ENCODE data around the gene AUTS2.

AUTS2 gene

GRCh38 chr7:70703785-70704184 lies 1105.5 kb downstream of the AUTS2 start:
- Histone ChIP-seq H3K9me3 (ENCODE audit: control insufficient read depth in 5 of 5, low read length in 5 of 5) (no peaks in the 10 kb centered on the region), H3K4me3 (ENCODE audit: low read depth in 1 of 5, low read length in 5 of 5) (no peak overlapping the region), H3K27ac (ENCODE audit: low read depth, low read length) (no peak overlapping the region), H3K27me3 (ENCODE audit: control insufficient read depth in 5 of 5, insufficient read depth in 4 of 5, low read length in 5 of 5) (no peaks in the 10 kb centered on the region), H3K9ac (ENCODE audit: low read length in 5 of 5) (no peak overlapping the region), H3K36me3 (ENCODE audit: control insufficient read depth in 5 of 5, insufficient read depth in 5 of 5, low read length in 5 of 5) (peaks cover 0 to 3% (median 0%) of the 10 kb centered on the region in 5 donors), H3K4me1 (ENCODE audit: control insufficient read depth in 5 of 5, insufficient read depth in 5 of 5, low read length in 5 of 5) (peaks cover 0 to 28% (median 11%) of the 10 kb centered on the region in 5 donors)

GRCh38 chr7:70704831-70705346 lies 1106.6 kb downstream of the AUTS2 start:
- H3K9me3 ChIP-seq (ENCODE audit: control insufficient read depth in 5 of 5, low read length in 5 of 5) = no peaks in the 10 kb centered on the region
- H3K4me1 ChIP-seq (ENCODE audit: control insufficient read depth in 5 of 5, insufficient read depth in 5 of 5, low read length in 5 of 5) = peaks cover 0 to 21% (median 6%) of the 10 kb centered on the region in 5 donors
- H3K27me3 ChIP-seq (ENCODE audit: control insufficient read depth in 5 of 5, insufficient read depth in 4 of 5, low read length in 5 of 5) = no peaks in the 10 kb centered on the region
- H3K9ac ChIP-seq (ENCODE audit: low read length in 5 of 5) = no peak overlapping the region
- no peak overlapping the region for H3K27ac ChIP-seq (ENCODE audit: low read depth, low read length)
- H3K4me3 ChIP-seq (ENCODE audit: low read depth in 1 of 5, low read length in 5 of 5) = no peak overlapping the region
- peaks cover 0 to 3% (median 0%) of the 10 kb centered on the region in 5 donors for H3K36me3 ChIP-seq (ENCODE audit: control insufficient read depth in 5 of 5, insufficient read depth in 5 of 5, low read length in 5 of 5)

GRCh38 chr7:70706204-70706603 lies 1107.9 kb downstream of the AUTS2 start:
- no peak overlapping the region for H3K9ac ChIP-seq (ENCODE audit: low read length in 5 of 5)
- peaks cover 4 to 26% (median 11%) of the 10 kb centered on the region in 5 donors for H3K4me1 ChIP-seq (ENCODE audit: control insufficient read depth in 5 of 5, insufficient read depth in 5 of 5, low read length in 5 of 5)
- H3K27me3 ChIP-seq (ENCODE audit: control insufficient read depth in 5 of 5, insufficient read depth in 4 of 5, low read length in 5 of 5) = no peaks in the 10 kb centered on the region
- no peaks in the 10 kb centered on the region for H3K9me3 ChIP-seq (ENCODE audit: control insufficient read depth in 5 of 5, low read length in 5 of 5)
- H3K36me3 ChIP-seq (ENCODE audit: control insufficient read depth in 5 of 5, insufficient read depth in 5 of 5, low read length in 5 of 5) = peaks cover 0 to 3% (median 0%) of the 10 kb centered on the region in 5 donors
- no peak overlapping the region for H3K4me3 ChIP-seq (ENCODE audit: low read depth in 1 of 5, low read length in 5 of 5)
- no peak overlapping the region for H3K27ac ChIP-seq (ENCODE audit: low read depth, low read length)

- Histone ChIP-seq H3K27me3 (ENCODE audit: control insufficient read depth in 5 of 5, insufficient read depth in 4 of 5, low read length in 5 of 5) (no peaks in the 10 kb centered on the region), H3K27ac (ENCODE audit: low read depth, low read length) (no peak overlapping the region), H3K9ac (ENCODE audit: low read length in 5 of 5) (no peak overlapping the region), H3K4me1 (ENCODE audit: control insufficient read depth in 5 of 5, insufficient read depth in 5 of 5, low read length in 5 of 5) (peaks cover 4 to 24% (median 11%) of the 10 kb centered on the region in 5 donors), H3K36me3 (ENCODE audit: control insufficient read depth in 5 of 5, insufficient read depth in 5 of 5, low read length in 5 of 5) (peaks cover 0 to 3% (median 0%) of the 10 kb centered on the region in 5 donors), H3K9me3 (ENCODE audit: control insufficient read depth in 5 of 5, low read length in 5 of 5) (no peaks in the 10 kb centered on the region), H3K4me3 (ENCODE audit: low read depth in 1 of 5, low read length in 5 of 5) (no peak overlapping the region)
Measured at GRCh38 chr7:70706698-70707097, 1108.4 kb downstream of the AUTS2 start.

GRCh38 chr7:70707823-70708243 lies 1109.6 kb downstream of the AUTS2 start:
- Histone ChIP-seq H3K9ac (ENCODE audit: low read length in 5 of 5) (no peak overlapping the region), H3K27me3 (ENCODE audit: control insufficient read depth in 5 of 5, insufficient read depth in 4 of 5, low read length in 5 of 5) (no peaks in the 10 kb centered on the region), H3K36me3 (ENCODE audit: control insufficient read depth in 5 of 5, insufficient read depth in 5 of 5, low read length in 5 of 5) (no peaks in the 10 kb centered on the region), H3K4me3 (ENCODE audit: low read depth in 1 of 5, low read length in 5 of 5) (no peak overlapping the region), H3K4me1 (ENCODE audit: control insufficient read depth in 5 of 5, insufficient read depth in 5 of 5, low read length in 5 of 5) (peaks cover 4 to 19% (median 11%) of the 10 kb centered on the region in 5 donors), H3K9me3 (ENCODE audit: control insufficient read depth in 5 of 5, low read length in 5 of 5) (no peaks in the 10 kb centered on the region), H3K27ac (ENCODE audit: low read depth, low read length) (no peak overlapping the region)

- Histone ChIP-seq H3K9ac (ENCODE audit: low read length in 5 of 5) (no peak overlapping the region), H3K27me3 (ENCODE audit: control insufficient read depth in 5 of 5, insufficient read depth in 4 of 5, low read length in 5 of 5) (no peaks in the 10 kb centered on the region), H3K27ac (ENCODE audit: low read depth, low read length) (no peak overlapping the region), H3K9me3 (ENCODE audit: control insufficient read depth in 5 of 5, low read length in 5 of 5) (peaks cover 0 to 7% (median 7%) of the 10 kb centered on the region in 5 donors), H3K4me1 (ENCODE audit: control insufficient read depth in 5 of 5, insufficient read depth in 5 of 5, low read length in 5 of 5) (peaks cover 4 to 24% (median 14%) of the 10 kb centered on the region in 5 donors), H3K36me3 (ENCODE audit: control insufficient read depth in 5 of 5, insufficient read depth in 5 of 5, low read length in 5 of 5) (no peaks in the 10 kb centered on the region), H3K4me3 (ENCODE audit: low read depth in 1 of 5, low read length in 5 of 5) (no peak overlapping the region)
Measured at GRCh38 chr7:70710011-70710480, 1111.8 kb downstream of the AUTS2 start.

- Histone ChIP-seq H3K4me1 (ENCODE audit: control insufficient read depth in 5 of 5, insufficient read depth in 5 of 5, low read length in 5 of 5) (peaks cover 4 to 24% (median 14%) of the 10 kb centered on the region in 5 donors), H3K4me3 (ENCODE audit: low read depth in 1 of 5, low read length in 5 of 5) (no peak overlapping the region), H3K27ac (ENCODE audit: low read depth, low read length) (no peak overlapping the region), H3K36me3 (ENCODE audit: control insufficient read depth in 5 of 5, insufficient read depth in 5 of 5, low read length in 5 of 5) (no peaks in the 10 kb centered on the region), H3K9ac (ENCODE audit: low read length in 5 of 5) (no peak overlapping the region), H3K9me3 (ENCODE audit: control insufficient read depth in 5 of 5, low read length in 5 of 5) (peaks cover 0 to 7% (median 7%) of the 10 kb centered on the region in 5 donors), H3K27me3 (ENCODE audit: control insufficient read depth in 5 of 5, insufficient read depth in 4 of 5, low read length in 5 of 5) (no peaks in the 10 kb centered on the region)
Measured at GRCh38 chr7:70710651-70711050, 1112.4 kb downstream of the AUTS2 start.

- Histone ChIP-seq H3K27ac (ENCODE audit: low read depth, low read length) (no peak overlapping the region), H3K4me1 (ENCODE audit: control insufficient read depth in 5 of 5, insufficient read depth in 5 of 5, low read length in 5 of 5) (peaks cover 4 to 24% (median 14%) of the 10 kb centered on the region in 5 donors), H3K36me3 (ENCODE audit: control insufficient read depth in 5 of 5, insufficient read depth in 5 of 5, low read length in 5 of 5) (no peaks in the 10 kb centered on the region), H3K9ac (ENCODE audit: low read length in 5 of 5) (no peak overlapping the region), H3K9me3 (ENCODE audit: control insufficient read depth in 5 of 5, low read length in 5 of 5) (peaks cover 0 to 7% (median 7%) of the 10 kb centered on the region in 5 donors), H3K27me3 (ENCODE audit: control insufficient read depth in 5 of 5, insufficient read depth in 4 of 5, low read length in 5 of 5) (no peaks in the 10 kb centered on the region), H3K4me3 (ENCODE audit: low read depth in 1 of 5, low read length in 5 of 5) (no peak overlapping the region)
Measured at GRCh38 chr7:70711452-70711851, 1113.2 kb downstream of the AUTS2 start.

GRCh38 chr7:70712942-70713341 lies 1114.7 kb downstream of the AUTS2 start:
- no peak overlapping the region for H3K4me3 ChIP-seq (ENCODE audit: low read depth in 1 of 5, low read length in 5 of 5)
- no peaks in the 10 kb centered on the region for H3K27me3 ChIP-seq (ENCODE audit: control insufficient read depth in 5 of 5, insufficient read depth in 4 of 5, low read length in 5 of 5)
- H3K9me3 ChIP-seq (ENCODE audit: control insufficient read depth in 5 of 5, low read length in 5 of 5) = peaks cover 0 to 7% (median 7%) of the 10 kb centered on the region in 5 donors
- H3K36me3 ChIP-seq (ENCODE audit: control insufficient read depth in 5 of 5, insufficient read depth in 5 of 5, low read length in 5 of 5) = no peaks in the 10 kb centered on the region
- H3K27ac ChIP-seq (ENCODE audit: low read depth, low read length) = no peak overlapping the region
- no peak overlapping the region for H3K9ac ChIP-seq (ENCODE audit: low read length in 5 of 5)
- peaks cover 4 to 32% (median 21%) of the 10 kb centered on the region in 5 donors for H3K4me1 ChIP-seq (ENCODE audit: control insufficient read depth in 5 of 5, insufficient read depth in 5 of 5, low read length in 5 of 5)

- H3K9ac ChIP-seq (ENCODE audit: low read length in 5 of 5) = no peak overlapping the region
- H3K27me3 ChIP-seq (ENCODE audit: control insufficient read depth in 5 of 5, insufficient read depth in 4 of 5, low read length in 5 of 5) = no peaks in the 10 kb centered on the region
- H3K4me3 ChIP-seq (ENCODE audit: low read depth in 1 of 5, low read length in 5 of 5) = peak overlapping the region in 1 of 5 donors; percentile 40
- H3K9me3 ChIP-seq (ENCODE audit: control insufficient read depth in 5 of 5, low read length in 5 of 5) = peaks cover 0 to 7% (median 7%) of the 10 kb centered on the region in 5 donors
- no peak overlapping the region for H3K27ac ChIP-seq (ENCODE audit: low read depth, low read length)
- H3K4me1 ChIP-seq (ENCODE audit: control insufficient read depth in 5 of 5, insufficient read depth in 5 of 5, low read length in 5 of 5) = peaks cover 4 to 33% (median 21%) of the 10 kb centered on the region in 5 donors
- no peaks in the 10 kb centered on the region for H3K36me3 ChIP-seq (ENCODE audit: control insufficient read depth in 5 of 5, insufficient read depth in 5 of 5, low read length in 5 of 5)
Measured at GRCh38 chr7:70714506-70715038, 1116.3 kb downstream of the AUTS2 start.
